Ovary (tissue), 9 donors: Measurements from ENCODE around the gene TTC33. TPM values are rescaled to one million over a fixed set of nuclear protein-coding genes. Genes with fewer than 3 reads are reported as not detected.
"Not testable (repeated sequence)": the region's sequence is repeated elsewhere in the genome, so short reads cannot be mapped to it uniquely, and the experiment has no call there.

Source experiments
- DNase-seq, 5 donors: peaks; one replicate each; pipeline ENCODE4 v3.0.0-alpha.2; 2019 to 2020
- H3K27ac ChIP-seq, 2 donors: fragments of 200-600 bp; one replicate each; pipeline versions ENCODE4 v1.5.1 to v1.8.0; 2019 to 2022
- H3K27me3 ChIP-seq: fragments of 200-600 bp; one replicate; pipeline ENCODE4 v1.8.0; 2022
- H3K36me3 ChIP-seq: fragments of 200-600 bp; sonication (generic); one replicate; pipeline ENCODE4 v1.5.1; 2019
- H3K4me1 ChIP-seq: one replicate; pipeline ENCODE4 v1.8.1; 2013; ENCODE audit warnings: mild to moderate bottlenecking, moderate library complexity; ENCODE audit not compliant: insufficient read depth
- H3K4me3 ChIP-seq: fragments of 200-600 bp; sonication (generic); one replicate; pipeline ENCODE4 v1.5.1; 2017
- H3K9me3 ChIP-seq, 2 donors: fragments of 200-600 bp in 1 of 2; sonication (generic) in 1 of 2; one replicate each; pipeline versions ENCODE4 v1.5.1 to v1.8.1; 2013 to 2019; ENCODE audit warnings: mild to moderate bottlenecking in 1 of 2, moderate library complexity in 1 of 2
- EP300 ChIP-seq: sonication (generic); formaldehyde crosslinking; IDR thresholded peaks from one replicate; pipeline ENCODE4 v1.6.1; 2017; ENCODE audit warnings: antibody characterized with exemption
- POLR2A ChIP-seq: fragments of 450-650 bp; IDR thresholded peaks from one replicate; pipeline ENCODE4 v1.6.1; 2017; ENCODE audit warnings: antibody characterized with exemption, mild to moderate bottlenecking, moderate library complexity
- WGBS, 3 donors: extraction: QIAGEN DNeasy Blood & Tissue Kit in 1 of 3; methylation state at CpG; one replicate each; pipeline versions ENCODE4 v1.1.5 to v1.1.7; 2013 to 2017; 5-methylcytosine and 5-hydroxymethylcytosine counted together
- intact Hi-C, 4 donors: fragments of 100-400 bp; cut with DNase I; formaldehyde crosslinking; loops; one replicate each; pipeline versions ENCODE4 v1.11.0 to v1.15.1; 2022 to 2023
- polyA plus RNA-seq, 2 donors: library from polyadenylated mRNA; stranded (reverse); fragments of 200-250 nt in 1 of 2; fragments of 350-450 nt in 1 of 2; fragmentation: Illumina TruSeq in 1 of 2; extraction: RNeasy Lipid Tissue Mini Kit (QIAGEN cat#74804) in 1 of 2; gene quantifications; one replicate each; pipeline ENCODE4 v1.2.3, GENCODE V29; 2013 to 2014
- total RNA-seq, 7 donors: library from RNA; depleted of rRNA in 2 of 7; stranded (reverse); fragments of >200 nt in 2 of 7; fragmentation: NEBNext Ultra II Directional in 3 of 7; extraction: Animal tissue kit (Norgen Biotek cat#: 25700) in 3 of 7; gene quantifications; one replicate each; pipeline versions ENCODE4 v1.1.0 to v1.2.4, GENCODE V29; 2016 to 2023
- TF ChIP-seq, protein P1 (sequence below), 3 donors: fragments of 450-650 bp in 2 of 3; fragments of 200-600 bp in 1 of 3; IDR thresholded peaks; one replicate each; pipeline versions ENCODE4 v1.5.1 to v1.8.0; 2016 to 2022; ENCODE audit warnings: antibody characterized with exemption in 3 of 3, mild to moderate bottlenecking in 1 of 3
- donor health status: DM: no; HTN: no; CAD: no; lungs with moderate emphysema.
- donor health status: DM: no; HTN: no; CAD: no.
- donor health status: Bipolar disorder and iron deficiency.
- donor health status: DM: yes; HTN: yes; CAD: no.
- donor health status: DM: no; HTN: no; CAD: no.
- donor health status: DM: yes; HTN: yes; CAD: no.

Gene TTC33
- total and polyA plus RNA-seq, 9 donors: 10.6 to 26.0 (median 18.8) TPM

DNA sequence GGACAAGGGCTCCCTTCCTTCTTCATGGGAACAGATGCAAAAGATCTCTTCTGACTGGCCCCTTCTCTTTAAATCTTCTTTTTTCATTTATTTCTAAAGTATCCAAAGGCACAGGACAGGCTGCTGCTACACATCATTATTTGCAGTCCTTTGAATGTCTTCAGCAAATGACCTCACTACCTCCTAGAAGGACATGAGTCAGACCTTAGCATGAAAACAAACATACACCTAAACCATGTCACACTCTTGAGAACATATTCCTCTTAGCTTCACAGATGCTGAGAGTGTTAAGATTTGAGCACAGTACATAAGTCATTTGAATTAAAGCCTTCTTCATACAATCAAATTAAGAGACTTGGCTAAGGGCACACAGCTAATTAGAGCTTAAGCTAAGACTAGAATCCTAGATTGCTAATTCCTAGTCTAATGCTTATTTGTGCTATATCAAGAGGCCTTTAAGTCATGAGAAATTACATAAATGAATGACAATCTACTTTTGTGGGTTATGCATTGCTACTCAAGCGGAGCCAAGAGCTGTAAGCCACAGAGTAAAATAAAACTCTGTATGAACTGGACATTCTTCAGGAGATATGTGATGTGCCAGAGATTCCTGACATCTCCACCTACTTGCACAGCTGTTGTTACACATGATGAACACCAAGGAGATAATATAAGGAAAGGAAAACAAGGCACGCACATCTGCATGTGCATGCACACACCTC lies 185.2 kb downstream of the TTC33 start:
- Histone ChIP-seq H3K27ac (no peak overlapping the region), H3K9me3 (no peaks in the 10 kb centered on the region), H3K36me3 (no peaks in the 10 kb centered on the region), H3K4me3 (no peak overlapping the region), H3K4me1 (no peaks in the 10 kb centered on the region), H3K27me3 (no peaks in the 10 kb centered on the region)
- 84 to 92% (median 90%) methylated on average over 2 of the region's 2 CpGs for WGBS, 3 donors
- intact Hi-C loops: no loop called here
- TF ChIP-seq EP300 (no peak), POLR2A (no peak)
- TF ChIP-seq, protein P1, sequence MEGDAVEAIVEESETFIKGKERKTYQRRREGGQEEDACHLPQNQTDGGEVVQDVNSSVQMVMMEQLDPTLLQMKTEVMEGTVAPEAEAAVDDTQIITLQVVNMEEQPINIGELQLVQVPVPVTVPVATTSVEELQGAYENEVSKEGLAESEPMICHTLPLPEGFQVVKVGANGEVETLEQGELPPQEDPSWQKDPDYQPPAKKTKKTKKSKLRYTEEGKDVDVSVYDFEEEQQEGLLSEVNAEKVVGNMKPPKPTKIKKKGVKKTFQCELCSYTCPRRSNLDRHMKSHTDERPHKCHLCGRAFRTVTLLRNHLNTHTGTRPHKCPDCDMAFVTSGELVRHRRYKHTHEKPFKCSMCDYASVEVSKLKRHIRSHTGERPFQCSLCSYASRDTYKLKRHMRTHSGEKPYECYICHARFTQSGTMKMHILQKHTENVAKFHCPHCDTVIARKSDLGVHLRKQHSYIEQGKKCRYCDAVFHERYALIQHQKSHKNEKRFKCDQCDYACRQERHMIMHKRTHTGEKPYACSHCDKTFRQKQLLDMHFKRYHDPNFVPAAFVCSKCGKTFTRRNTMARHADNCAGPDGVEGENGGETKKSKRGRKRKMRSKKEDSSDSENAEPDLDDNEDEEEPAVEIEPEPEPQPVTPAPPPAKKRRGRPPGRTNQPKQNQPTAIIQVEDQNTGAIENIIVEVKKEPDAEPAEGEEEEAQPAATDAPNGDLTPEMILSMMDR (IDR thresholded peaks at IDR 0.05): no peak
- no peak for DNase-seq

DNA sequence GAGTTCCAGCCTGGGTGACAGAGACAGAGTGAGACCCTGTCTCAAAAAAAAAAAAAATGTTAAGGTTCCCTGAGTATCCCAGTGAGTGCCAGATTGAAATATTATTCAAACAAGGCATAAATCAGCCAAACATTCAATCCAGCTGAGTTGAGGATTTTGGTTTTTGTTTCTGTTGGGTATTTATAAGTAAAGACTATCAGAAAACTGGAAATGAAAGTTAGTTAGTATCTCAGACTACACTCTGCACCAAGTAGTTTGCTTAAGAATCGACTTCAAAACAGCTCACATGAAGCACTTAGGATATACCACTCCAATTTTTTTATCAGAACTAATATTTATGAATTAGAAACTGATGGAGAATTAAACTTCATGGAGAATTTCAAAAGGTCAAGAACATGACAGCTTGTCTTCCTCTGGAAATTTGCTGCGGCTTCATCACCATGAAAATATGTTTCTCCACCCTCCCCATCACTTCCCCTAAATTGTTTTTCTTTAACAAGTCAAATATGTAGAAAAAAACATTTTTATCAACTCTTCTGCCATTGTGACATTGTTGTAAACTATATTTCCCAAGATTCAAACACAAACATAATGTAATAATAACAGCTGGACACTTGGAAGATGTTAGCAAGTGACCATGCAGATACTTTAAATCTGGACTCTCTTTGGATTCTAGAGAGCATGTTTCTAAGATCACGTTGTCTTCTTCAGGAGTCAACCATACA lies 186.1 kb downstream of the TTC33 start:
- TF ChIP-seq, protein P1 (IDR thresholded peaks at IDR 0.05): no peak
- TF ChIP-seq EP300 (no peak), POLR2A (no peak)
- intact Hi-C loops: no loop called here
- WGBS, 3 donors: 23 to 35% (median 26%) methylated on average over 3 of the region's 3 CpGs
- DNase-seq: no peak
- H3K27ac ChIP-seq: no peak overlapping the region
- no peaks in the 10 kb centered on the region for H3K4me1 ChIP-seq
- H3K9me3 ChIP-seq: no peaks in the 10 kb centered on the region
- H3K36me3 ChIP-seq: no peaks in the 10 kb centered on the region
- H3K4me3 ChIP-seq: no peak overlapping the region
- H3K27me3 ChIP-seq: no peaks in the 10 kb centered on the region

DNA sequence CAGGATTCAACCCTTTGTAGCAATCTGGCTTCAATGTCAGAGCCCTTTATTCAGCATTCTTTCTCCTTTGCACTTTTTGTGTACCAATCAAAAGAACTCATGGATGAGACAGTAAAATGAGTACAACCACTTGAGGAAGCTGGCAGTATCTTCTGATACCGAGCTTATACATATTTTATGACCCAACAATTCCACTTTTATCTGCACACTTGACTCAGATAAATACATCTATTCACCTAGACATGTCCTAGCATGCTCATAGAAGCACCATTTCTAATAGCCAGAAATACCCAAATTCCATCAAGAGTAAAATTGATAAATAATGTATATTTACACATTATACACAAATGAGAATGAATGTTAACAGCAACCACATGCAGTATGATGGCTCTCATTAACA lies 187.2 kb downstream of the TTC33 start:
- no peaks in the 10 kb centered on the region for H3K4me1 ChIP-seq
- no peaks in the 10 kb centered on the region for H3K9me3 ChIP-seq
- no peak for TF ChIP-seq EP300
- no peak for TF ChIP-seq POLR2A
- TF ChIP-seq, protein P1 (IDR thresholded peaks at IDR 0.05): no peak
- DNase-seq: no peak
- H3K27ac ChIP-seq: no peak overlapping the region
- intact Hi-C loops: no loop called here
- H3K4me3 ChIP-seq: no peak overlapping the region
- no peaks in the 10 kb centered on the region for H3K36me3 ChIP-seq
- no peaks in the 10 kb centered on the region for H3K27me3 ChIP-seq
- 74 to 84% (median 75%) methylated on average over 1 of the region's 1 CpG for WGBS, 3 donors

DNA sequence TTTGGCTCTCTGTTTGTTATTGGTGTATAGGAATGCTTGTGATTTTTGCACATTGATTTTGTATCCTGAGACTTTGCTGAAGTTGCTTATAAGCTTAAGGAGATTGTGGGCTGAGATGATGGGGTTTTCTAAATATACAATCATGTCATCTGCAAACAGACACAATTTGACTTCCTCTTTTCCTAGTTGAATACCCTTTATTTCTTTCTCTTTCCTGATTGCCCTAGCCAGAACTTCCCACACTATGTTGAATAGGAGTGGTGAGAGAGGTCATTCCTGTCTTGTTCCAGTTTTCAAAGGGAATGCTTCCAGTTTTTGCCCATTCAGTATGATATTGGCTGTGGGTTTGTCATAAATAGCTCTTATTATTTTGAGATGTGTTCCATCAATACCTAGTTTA lies 192.6 kb downstream of the TTC33 start:
- DNase-seq, H3K4me3 ChIP-seq, intact Hi-C loops: not testable (repeated sequence)

DNA sequence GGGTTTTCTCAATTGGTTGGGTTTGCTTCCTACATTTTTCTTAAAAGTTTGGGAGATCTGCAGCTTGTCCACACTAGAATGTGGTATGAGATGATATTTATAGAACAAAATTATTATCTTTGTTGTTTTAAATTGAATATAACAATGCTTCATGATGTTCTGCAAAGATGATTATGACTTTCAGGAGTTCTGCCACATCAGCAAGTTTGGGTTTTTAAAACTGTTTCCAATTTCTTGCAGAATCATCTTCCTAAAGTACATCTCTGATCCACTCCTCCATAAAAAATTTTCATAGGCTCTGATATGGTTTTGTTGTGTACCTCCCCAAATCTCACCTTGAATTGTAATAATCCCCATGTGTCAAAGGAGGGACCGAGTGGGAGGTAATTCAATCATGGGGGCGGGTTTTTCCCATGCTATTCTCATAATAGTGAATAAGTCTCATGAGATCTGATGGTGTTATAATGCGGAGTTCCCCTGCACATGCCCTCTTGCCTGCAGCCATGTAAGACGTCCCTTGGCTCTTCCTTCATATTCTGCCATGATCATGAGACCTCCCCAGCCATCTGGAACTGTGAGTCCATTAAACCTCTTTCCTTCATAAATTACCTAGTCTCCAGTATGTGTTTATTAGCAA lies 195.2 kb downstream of the TTC33 start:
- Histone ChIP-seq H3K4me1 (no peaks in the 10 kb centered on the region), H3K9me3 (no peaks in the 10 kb centered on the region), H3K4me3 (no peak overlapping the region), H3K36me3 (no peaks in the 10 kb centered on the region), H3K27ac (no peak overlapping the region), H3K27me3 (no peaks in the 10 kb centered on the region)
- WGBS, 3 donors: 77 to 82% (median 79%) methylated on average over 4 of the region's 4 CpGs
- TF ChIP-seq, protein P1 (IDR thresholded peaks at IDR 0.05): no peak
- TF ChIP-seq EP300 (no peak), POLR2A (no peak)
- no peak for DNase-seq
- intact Hi-C loops: no loop called here

More for the DNA sequence above, 192.6 kb downstream of the TTC33 start:
- not testable (repeated sequence) for H3K9me3 ChIP-seq, H3K36me3 ChIP-seq, H3K4me1 ChIP-seq, H3K27ac ChIP-seq, H3K27me3 ChIP-seq
